SU-DHL-6 (cell line): ENCODE measurements around the gene PARP1.

Experiments
- H2AFZ ChIP-seq: fragments of 200-600 bp; sonication (generic); 2 replicates; pipeline ENCODE4 v1.6.1; 2014; ENCODE audit warnings: low read depth, mild to moderate bottlenecking, moderate library complexity, mixed read lengths, antibody characterized with exemption, low read length; ENCODE audit not compliant: severe bottlenecking
- H3F3A ChIP-seq: fragments of 200-600 bp; shearing (Covaris generic); 2 replicates; pipeline ENCODE4 v1.6.0; 2016; ENCODE audit warnings: antibody characterized with exemption, mild to moderate bottlenecking; ENCODE audit not compliant: insufficient read depth
- H3K27ac ChIP-seq: fragments of 200-600 bp; sonication (generic); 2 replicates; pipeline ENCODE4 v1.5.1; 2016; ENCODE audit warnings: low read depth, mild to moderate bottlenecking, low read length, moderate library complexity, mixed read lengths
- H3K27me3 ChIP-seq: fragments of 200-600 bp; sonication (generic), shearing (Covaris generic); 2 replicates; pipeline ENCODE4 v1.6.0; 2014; ENCODE audit warnings: mild to moderate bottlenecking, low read length
- H3K36me3 ChIP-seq: fragments of 200-600 bp; sonication (generic); 2 replicates; pipeline ENCODE4 v1.6.1; 2014; ENCODE audit warnings: mild to moderate bottlenecking, low read length, mixed read lengths
- H3K4me2 ChIP-seq: fragments of 300-600, 200-600 bp; shearing (Covaris generic), sonication (generic); 2 replicates; pipeline ENCODE4 v1.6.0; 2014; ENCODE audit warnings: low read length, low read depth, mild to moderate bottlenecking; ENCODE audit not compliant: poor library complexity, severe bottlenecking
- H3K4me3 ChIP-seq: fragments of 200-600 bp; sonication (generic); 2 replicates; pipeline ENCODE4 v1.5.1; 2014; ENCODE audit warnings: antibody characterized with exemption, low read length, mild to moderate bottlenecking, mixed read lengths; ENCODE audit not compliant: insufficient read depth, poor library complexity, severe bottlenecking
- H3K79me2 ChIP-seq: fragments of 200-600 bp; sonication (generic); 2 replicates; pipeline ENCODE4 v1.6.1; 2014; ENCODE audit warnings: mild to moderate bottlenecking, low read length, moderate library complexity; ENCODE audit not compliant: insufficient read depth
- H3K9ac ChIP-seq: fragments of 200-600 bp; sonication (generic); 2 replicates; pipeline ENCODE4 v1.7.0; 2014; ENCODE audit warnings: mild to moderate bottlenecking, low read length
- H3K9me2 ChIP-seq: fragments of 200-600 bp; sonication (generic); replicated peaks from 2 replicates; pipeline ENCODE4 v1.6.1; 2014; ENCODE audit warnings: low read length; ENCODE audit not compliant: insufficient read depth
- H3K9me3 ChIP-seq: fragments of 200-600 bp; sonication (generic); 2 replicates; pipeline ENCODE4 v1.6.1; 2014; ENCODE audit warnings: low read length, mixed read lengths; ENCODE audit not compliant: insufficient read depth
- H4K20me1 ChIP-seq: fragments of 200-600 bp; sonication (generic); 2 replicates; pipeline ENCODE4 v1.6.1; 2014; ENCODE audit warnings: low read depth, mild to moderate bottlenecking, antibody characterized with exemption, low read length, moderate library complexity, mixed read lengths
- CTCF ChIP-seq: fragments of 200-600 bp; sonication (generic); IDR thresholded peaks from one replicate; pipeline ENCODE4 v1.5.1; 2017; ENCODE audit warnings: antibody characterized with exemption, mild to moderate bottlenecking, low read length, moderate library complexity; ENCODE audit not compliant: insufficient read depth, poor library complexity, severe bottlenecking
- EZH2phosphoT487 ChIP-seq: fragments of 200-600 bp; sonication (generic), shearing (Covaris generic); conservative IDR thresholded peaks from 2 replicates; pipeline ENCODE4 v1.6.1; 2018; ENCODE audit warnings: mild to moderate bottlenecking, antibody characterized with exemption, low read length, moderate library complexity, mixed read lengths

PARP1 gene

GRCh38 chr1:226407497-226408284 is at the start of gene PARP1:
PARP1 (minus strand) TSS chr1:226408093; CDS start chr1:226407929, 164 bp downstream.
- H3K9me2 ChIP-seq = no peaks in the 10 kb centered on the region
- peak within 1 kb of the TSS; percentile 80 for H3K4me2 ChIP-seq
- peaks cover 4% of the 10 kb centered on the region; the same call in 1 of the 2 replicates for H3K36me3 ChIP-seq
- TF ChIP-seq EZH2phosphoT487 (no peak), CTCF (peak; percentile 64)
- peak within 1 kb of the TSS; percentile 91 for H3K4me3 ChIP-seq
- peak within 1 kb of the TSS; percentile 78 for H3K9ac ChIP-seq
- H3K27ac ChIP-seq = peak within 1 kb of the TSS; percentile 89
- H4K20me1 ChIP-seq = peaks cover 23% of the 10 kb centered on the region; the same call in 1 of the 2 replicates
- peaks cover 22% of the 10 kb centered on the region for H3F3A ChIP-seq
- H3K9me3 ChIP-seq = no peaks in the 10 kb centered on the region
- H3K27me3 ChIP-seq = no peaks in the 10 kb centered on the region
- peak within 1 kb of the TSS; percentile 96 for H2AFZ ChIP-seq
- H3K79me2 ChIP-seq = peaks cover 51% of the 10 kb centered on the region

GRCh38 chr1:226457307-226457712 is 49.4 kb upstream of the PARP1 start:
- Histone ChIP-seq H2AFZ (no peak overlapping the region), H3K9me3 (no peaks in the 10 kb centered on the region)

GRCh38 chr1:226455843-226456242 is 48.0 kb upstream of the PARP1 start:
- Histone ChIP-seq H3K27ac (no peak overlapping the region), H3F3A (no peaks in the 10 kb centered on the region), H3K4me3 (no peak overlapping the region), H3K9me2 (no peaks in the 10 kb centered on the region), H3K9ac (no peak overlapping the region), H3K36me3 (no peaks in the 10 kb centered on the region), H2AFZ (no peak overlapping the region), H4K20me1 (no peaks in the 10 kb centered on the region), H3K4me2 (no peak overlapping the region), H3K27me3 (no peaks in the 10 kb centered on the region), H3K79me2 (no peaks in the 10 kb centered on the region), H3K9me3 (no peaks in the 10 kb centered on the region)
- TF ChIP-seq EZH2phosphoT487 (no peak), CTCF (no peak)

More at GRCh38 chr1:226457307-226457712, 49.4 kb upstream of the PARP1 start:
- H3K27me3 ChIP-seq = no peaks in the 10 kb centered on the region
- TF ChIP-seq CTCF (peak; percentile 30), EZH2phosphoT487 (no peak)
- H3K4me2 ChIP-seq = no peak overlapping the region
- H4K20me1 ChIP-seq = no peaks in the 10 kb centered on the region
- no peak overlapping the region for H3K27ac ChIP-seq
- H3K9ac ChIP-seq = no peak overlapping the region
- H3K79me2 ChIP-seq = no peaks in the 10 kb centered on the region
- no peaks in the 10 kb centered on the region for H3K36me3 ChIP-seq
- H3K4me3 ChIP-seq = no peak overlapping the region
- H3K9me2 ChIP-seq = no peaks in the 10 kb centered on the region
- H3F3A ChIP-seq = no peaks in the 10 kb centered on the region
